T follicular helper cell (primary cell): ENCODE measurements around the gene KMT2E.
A peak's percentile ranks its signal among the peaks of the same experiment; 100 is the strongest.

Source experiments
- DNase-seq: peaks from one replicate; pipeline ENCODE4 v3.0.0-alpha.2; 2020; ENCODE audit warnings: low read depth

Gene KMT2E

GRCh38 chr7:105009667-105010503 is 4.1 kb upstream of the KMT2E start:
- DNase-seq = no peak

- no peak for DNase-seq
Measured at GRCh38 chr7:105010504-105011130, 3.4 kb upstream of the KMT2E start.

- no peak for DNase-seq
Measured at GRCh38 chr7:105011141-105011830, 2.7 kb upstream of the KMT2E start.

GRCh38 chr7:105011831-105012502 is 2.0 kb upstream of the KMT2E start:
- DNase-seq = no peak

- peak; percentile 100 for DNase-seq
Measured at GRCh38 chr7:105012503-105013220, 1.3 kb upstream of the KMT2E start.

- peak; percentile 91 for DNase-seq
Measured at GRCh38 chr7:105013221-105013815, 687 bp upstream of the KMT2E start.

GRCh38 chr7:105014693-105015389 is 836 bp downstream of the KMT2E start:
- peak; percentile 18 for DNase-seq

GRCh38 chr7:105015390-105015965 is 1.5 kb downstream of the KMT2E start:
- no peak for DNase-seq

- no peak for DNase-seq
Measured at GRCh38 chr7:105016068-105016708, 2.2 kb downstream of the KMT2E start.

GRCh38 chr7:105016709-105017656 is 3.0 kb downstream of the KMT2E start:
- DNase-seq = no peak

- no peak for DNase-seq
Measured at GRCh38 chr7:105017657-105018365, 3.8 kb downstream of the KMT2E start.

GRCh38 chr7:105019269-105019668 is 5.3 kb downstream of the KMT2E start:
- no peak for DNase-seq

- no peak for DNase-seq
Measured at GRCh38 chr7:105020926-105021325, 6.9 kb downstream of the KMT2E start.

GRCh38 chr7:105021352-105021751 is 7.3 kb downstream of the KMT2E start:
- DNase-seq = no peak

GRCh38 chr7:105021967-105022366 is 8.0 kb downstream of the KMT2E start:
- DNase-seq = no peak

- no peak for DNase-seq
Measured at GRCh38 chr7:105022458-105022857, 8.5 kb downstream of the KMT2E start.

GRCh38 chr7:105024734-105025133 is 10.7 kb downstream of the KMT2E start:
- DNase-seq = no peak

- DNase-seq = no peak
Measured at GRCh38 chr7:105026750-105027149, 12.7 kb downstream of the KMT2E start.
